ENCODE data around the gene TBXA2R.
A peak's percentile ranks its signal among the peaks of the same experiment; 100 is the strongest.

TBXA2R gene

DNA sequence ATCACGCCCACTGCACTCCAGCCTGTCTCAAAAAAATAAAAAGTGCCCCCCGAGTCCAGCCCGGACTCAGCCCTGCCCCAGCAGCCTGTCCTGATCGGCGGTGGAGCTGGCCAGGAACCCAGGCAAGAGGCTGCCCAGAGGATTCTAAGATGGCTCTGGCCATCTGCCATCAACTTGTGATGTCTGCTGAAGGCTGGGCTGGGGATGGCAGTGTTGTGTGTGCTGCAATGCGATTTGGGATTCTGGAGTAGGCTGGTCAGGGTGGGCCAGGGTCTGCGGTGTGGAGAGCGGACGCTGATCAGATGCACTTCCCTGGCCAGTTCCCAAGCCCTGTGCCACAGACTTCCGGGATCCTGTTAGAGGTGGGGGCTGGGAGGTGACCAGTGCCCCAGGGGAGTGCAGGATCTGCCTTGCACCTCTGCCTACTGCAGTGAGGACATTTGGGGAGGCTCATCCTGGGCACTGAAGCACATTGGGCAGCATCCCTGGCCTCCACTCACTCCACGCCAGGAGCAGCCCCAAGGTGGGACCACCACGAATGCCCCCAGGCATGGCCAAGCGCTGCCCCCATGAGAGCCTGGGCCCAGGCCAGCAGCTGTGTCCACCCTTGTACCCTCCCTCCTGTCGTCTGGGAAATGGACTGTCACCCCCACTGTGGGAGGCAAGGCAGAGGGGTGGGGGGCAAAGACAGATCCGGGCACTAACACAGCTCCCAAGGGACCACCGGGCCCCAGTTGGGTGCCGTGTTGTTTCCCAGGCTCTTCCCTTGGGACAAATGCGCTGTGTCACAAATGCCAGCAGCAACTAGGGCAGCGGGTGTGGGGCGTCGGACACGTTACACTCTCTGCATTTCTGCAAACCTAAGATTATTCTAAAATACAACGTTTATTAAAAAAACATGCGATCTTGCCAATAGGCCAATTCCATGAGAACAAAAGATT is 3.4 kb upstream of the TBXA2R start:
- no peaks in the 10 kb centered on the region for H3K27me3 ChIP-seq (ENCODE audit: insufficient read depth, poor library complexity, severe bottlenecking)
- no peaks in the 10 kb centered on the region for H3K4me1 ChIP-seq (ENCODE audit: insufficient read depth, poor library complexity, severe bottlenecking)
- peak; percentile 33 for DNase-seq (ENCODE audit: low spot score)
- no peak overlapping the region for H3K4me3 ChIP-seq (ENCODE audit: severe bottlenecking)
- TF ChIP-seq, protein P1, sequence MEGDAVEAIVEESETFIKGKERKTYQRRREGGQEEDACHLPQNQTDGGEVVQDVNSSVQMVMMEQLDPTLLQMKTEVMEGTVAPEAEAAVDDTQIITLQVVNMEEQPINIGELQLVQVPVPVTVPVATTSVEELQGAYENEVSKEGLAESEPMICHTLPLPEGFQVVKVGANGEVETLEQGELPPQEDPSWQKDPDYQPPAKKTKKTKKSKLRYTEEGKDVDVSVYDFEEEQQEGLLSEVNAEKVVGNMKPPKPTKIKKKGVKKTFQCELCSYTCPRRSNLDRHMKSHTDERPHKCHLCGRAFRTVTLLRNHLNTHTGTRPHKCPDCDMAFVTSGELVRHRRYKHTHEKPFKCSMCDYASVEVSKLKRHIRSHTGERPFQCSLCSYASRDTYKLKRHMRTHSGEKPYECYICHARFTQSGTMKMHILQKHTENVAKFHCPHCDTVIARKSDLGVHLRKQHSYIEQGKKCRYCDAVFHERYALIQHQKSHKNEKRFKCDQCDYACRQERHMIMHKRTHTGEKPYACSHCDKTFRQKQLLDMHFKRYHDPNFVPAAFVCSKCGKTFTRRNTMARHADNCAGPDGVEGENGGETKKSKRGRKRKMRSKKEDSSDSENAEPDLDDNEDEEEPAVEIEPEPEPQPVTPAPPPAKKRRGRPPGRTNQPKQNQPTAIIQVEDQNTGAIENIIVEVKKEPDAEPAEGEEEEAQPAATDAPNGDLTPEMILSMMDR (IDR thresholded peaks at IDR 0.05; ENCODE audit: poor library complexity, severe bottlenecking) = no peak
- no peak overlapping the region for H3K27ac ChIP-seq (ENCODE audit: poor library complexity, severe bottlenecking)
- no peaks in the 10 kb centered on the region for H3K9me3 ChIP-seq (ENCODE audit: severe bottlenecking)
- no peak for ATAC-seq (ENCODE audit: low read depth)
- H3K36me3 ChIP-seq (ENCODE audit: low read depth) = peaks cover 8% of the 10 kb centered on the region

DNA sequence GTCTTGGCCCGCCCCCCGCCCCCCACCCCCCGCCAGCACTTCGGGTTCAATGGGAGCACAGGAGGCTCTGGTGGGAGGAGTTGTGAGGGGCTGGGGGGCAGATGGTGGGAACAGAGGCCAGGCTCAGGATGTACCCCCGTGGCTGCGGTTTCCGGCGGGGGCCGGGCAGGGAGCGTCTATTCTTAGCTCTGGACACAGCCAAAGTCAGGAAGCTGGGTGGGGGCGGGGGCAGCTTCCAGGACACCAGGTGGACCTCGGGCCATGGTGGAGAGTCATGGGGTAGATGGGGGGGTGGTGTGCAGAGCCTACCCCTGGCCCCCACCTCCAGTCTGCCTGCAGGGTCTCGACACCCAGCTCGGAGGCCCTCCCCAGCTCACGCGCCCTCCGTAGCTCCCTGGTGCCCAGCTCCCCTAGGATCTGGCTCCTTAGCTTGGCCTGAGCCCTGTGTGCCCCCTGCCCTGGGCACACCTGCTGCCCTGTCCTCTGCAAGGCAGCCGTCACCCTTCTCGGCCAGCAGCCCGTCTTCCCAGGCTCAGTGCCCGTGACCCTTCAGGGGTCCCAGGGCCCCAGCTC is 2.2 kb upstream of the TBXA2R start:
- Histone ChIP-seq H3K27me3 (ENCODE audit: insufficient read depth, poor library complexity, severe bottlenecking) (no peaks in the 10 kb centered on the region), H3K4me1 (ENCODE audit: insufficient read depth, poor library complexity, severe bottlenecking) (no peaks in the 10 kb centered on the region), H3K4me3 (ENCODE audit: severe bottlenecking) (no peak overlapping the region), H3K27ac (ENCODE audit: poor library complexity, severe bottlenecking) (no peak overlapping the region), H3K9me3 (ENCODE audit: severe bottlenecking) (no peaks in the 10 kb centered on the region), H3K36me3 (ENCODE audit: low read depth) (peaks cover 8% of the 10 kb centered on the region)
- peak; percentile 33 for DNase-seq (ENCODE audit: low spot score)
- ATAC-seq (ENCODE audit: low read depth) = no peak
- TF ChIP-seq, protein P1 (IDR thresholded peaks at IDR 0.05; ENCODE audit: poor library complexity, severe bottlenecking) = no peak

DNA sequence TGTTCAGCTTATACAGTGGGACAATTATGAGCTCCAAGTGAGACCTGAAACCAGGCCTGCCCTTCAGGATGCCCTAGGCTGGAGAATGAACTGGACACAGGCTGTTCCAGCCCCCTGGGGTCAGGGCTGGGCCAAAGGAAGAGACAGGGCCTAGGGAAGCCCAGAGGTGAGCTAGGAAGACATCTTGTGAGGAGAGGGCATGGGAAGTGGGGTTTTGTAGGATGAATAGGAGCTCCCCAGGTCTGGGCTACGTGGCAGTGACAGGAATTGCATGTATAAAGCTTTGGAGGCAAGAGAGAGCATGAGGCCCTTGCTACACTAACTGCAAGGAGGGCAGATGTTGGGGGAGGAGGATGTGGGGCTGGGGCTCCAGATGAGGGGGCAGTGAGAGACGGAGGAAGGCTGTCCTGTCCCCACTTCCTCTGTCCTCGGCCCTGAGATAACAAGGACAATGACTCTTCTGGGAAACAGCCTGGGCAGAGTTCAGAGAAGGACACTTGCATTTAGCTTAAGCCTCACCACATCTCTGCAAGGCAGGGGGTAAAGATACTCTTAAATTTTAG is 1.5 kb upstream of the TBXA2R start:
- no peak overlapping the region for H3K27ac ChIP-seq (ENCODE audit: poor library complexity, severe bottlenecking)
- no peak overlapping the region for H3K4me3 ChIP-seq (ENCODE audit: severe bottlenecking)
- H3K9me3 ChIP-seq (ENCODE audit: severe bottlenecking) = no peaks in the 10 kb centered on the region
- TF ChIP-seq, protein P1 (IDR thresholded peaks at IDR 0.05; ENCODE audit: poor library complexity, severe bottlenecking) = no peak
- no peak for DNase-seq (ENCODE audit: low spot score)
- peaks cover 8% of the 10 kb centered on the region for H3K36me3 ChIP-seq (ENCODE audit: low read depth)
- no peak for ATAC-seq (ENCODE audit: low read depth)
- no peaks in the 10 kb centered on the region for H3K27me3 ChIP-seq (ENCODE audit: insufficient read depth, poor library complexity, severe bottlenecking)
- H3K4me1 ChIP-seq (ENCODE audit: insufficient read depth, poor library complexity, severe bottlenecking) = no peaks in the 10 kb centered on the region

DNA sequence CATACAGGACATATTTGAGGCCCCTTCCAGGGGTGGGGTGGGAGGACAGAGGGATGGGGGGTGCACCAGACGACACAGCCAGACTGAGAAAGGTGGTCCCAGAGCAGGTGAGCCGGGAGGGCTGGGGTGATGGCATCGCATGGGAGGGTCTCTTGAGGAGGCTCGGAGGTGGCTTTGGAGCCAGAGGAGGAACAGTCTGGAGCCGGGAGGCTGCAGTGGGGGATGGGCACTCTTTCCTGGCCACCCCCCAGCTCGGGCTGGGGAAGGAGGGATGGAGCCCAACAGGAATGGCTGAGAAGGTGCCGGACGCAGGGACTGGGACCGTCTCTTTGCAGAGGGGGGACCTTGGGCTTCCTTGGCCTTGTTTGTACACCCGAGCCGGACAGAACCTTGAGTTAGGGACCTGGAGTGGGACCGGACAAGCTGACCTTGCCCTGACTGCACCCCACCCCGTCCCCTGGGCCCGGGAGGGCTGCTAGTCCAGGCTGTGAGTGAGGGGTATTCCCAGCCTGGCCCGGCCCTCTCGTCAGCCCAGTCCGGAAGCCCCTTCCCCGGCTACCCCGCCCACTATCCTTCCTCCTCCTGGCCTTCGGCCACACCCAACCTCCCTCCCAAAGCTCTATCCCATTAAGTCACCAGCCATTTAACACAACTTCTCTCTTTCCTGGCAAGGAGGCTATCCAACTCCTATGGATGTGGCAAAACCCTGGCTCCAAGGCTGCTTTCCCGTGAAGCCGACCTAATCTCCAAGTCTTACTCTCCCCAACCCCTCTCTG is 816 bp upstream of the TBXA2R start:
- Histone ChIP-seq H3K36me3 (ENCODE audit: low read depth) (peaks cover 8% of the 10 kb centered on the region), H3K27me3 (ENCODE audit: insufficient read depth, poor library complexity, severe bottlenecking) (no peaks in the 10 kb centered on the region), H3K27ac (ENCODE audit: poor library complexity, severe bottlenecking) (no peak overlapping the region), H3K4me1 (ENCODE audit: insufficient read depth, poor library complexity, severe bottlenecking) (no peaks in the 10 kb centered on the region), H3K9me3 (ENCODE audit: severe bottlenecking) (no peaks in the 10 kb centered on the region), H3K4me3 (ENCODE audit: severe bottlenecking) (peak overlapping the region; percentile 26)
- DNase-seq (ENCODE audit: low spot score) (peak; percentile 45), ATAC-seq (ENCODE audit: low read depth) (no peak; the same call in 2 of the 3 replicates)
- TF ChIP-seq, protein P1 (IDR thresholded peaks at IDR 0.05; ENCODE audit: poor library complexity, severe bottlenecking) = no peak
